HepG2 (cell line): ENCODE measurements around the gene LAMC3.

Source experiments
- EZH2 ChIP-seq: conservative IDR thresholded peaks from 2 replicates; pipeline ENCODE4 v1.6.1; 2012; ENCODE audit warnings: mild to moderate bottlenecking, low read depth, low read length, moderate library complexity
- KLF9 ChIP-seq: IDR thresholded peaks from 2 replicates; pipeline ENCODE4 v1.6.1; 2016; ENCODE audit warnings: low read depth
- SMAD1 ChIP-seq: sonication (generic); formaldehyde crosslinking; IDR thresholded peaks from 2 replicates; pipeline ENCODE4 v1.4.0; 2020; ENCODE audit warnings: missing genetic modification reagents, low read depth, mild to moderate bottlenecking, borderline replicate concordance
- YY1 ChIP-seq: IDR thresholded peaks from 2 replicates; pipeline ENCODE4 v1.6.1; 2011; ENCODE audit warnings: low read length, low read depth, moderate library complexity, mild to moderate bottlenecking; ENCODE audit not compliant: insufficient read depth, insufficient replicate concordance
- ZBTB49 ChIP-seq: sonication (generic); formaldehyde crosslinking; IDR thresholded peaks from 2 replicates; pipeline ENCODE4 v1.4.0; 2020; ENCODE audit warnings: missing genetic modification reagents, borderline replicate concordance
- ZNF616 ChIP-seq: sonication (generic); formaldehyde crosslinking; IDR thresholded peaks from 2 replicates; pipeline ENCODE4 v1.5.0; 2020; ENCODE audit warnings: low read depth, mild to moderate bottlenecking, missing genetic modification reagents
- ZNF792 ChIP-seq: IDR thresholded peaks from 2 replicates; pipeline ENCODE4 v1.6.1; 2016
- ZNF816 ChIP-seq: sonication (generic); formaldehyde crosslinking; IDR thresholded peaks from 2 replicates; pipeline ENCODE4 v1.8.0; 2022; ENCODE audit warnings: missing genetic modification reagents, mild to moderate bottlenecking, borderline replicate concordance
- TF ChIP-seq, protein P1 (sequence below): sonication (generic); formaldehyde crosslinking; IDR thresholded peaks from 2 replicates; pipeline ENCODE4 v1.5.0; 2020; ENCODE audit warnings: mild to moderate bottlenecking, missing genetic modification reagents, moderate library complexity

DNA sequence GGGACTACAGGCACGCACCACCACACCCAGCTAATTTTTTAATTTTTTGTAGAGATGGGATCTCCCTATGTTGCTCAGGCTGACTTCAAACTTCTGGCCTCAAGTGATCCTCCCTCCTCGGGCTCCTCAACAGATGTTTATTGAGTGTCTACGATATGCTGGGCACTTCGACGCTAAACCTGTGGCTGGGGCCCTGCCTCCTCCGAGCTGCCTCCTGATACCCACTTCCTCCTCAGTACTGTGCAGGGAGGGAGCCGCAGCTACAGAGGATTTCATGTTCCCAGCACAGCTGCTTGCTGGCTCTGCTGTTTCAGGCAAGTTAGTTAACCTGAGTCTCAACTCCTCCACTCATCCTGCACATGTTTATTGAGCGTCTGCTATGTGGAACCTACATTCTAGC is 97.0 kb downstream of the LAMC3 start:
- no peak for TF ChIP-seq SMAD1 (CRISPR knock-in tag)
- no peak for TF ChIP-seq ZBTB49 (CRISPR knock-in tag)
- TF ChIP-seq, protein P1, sequence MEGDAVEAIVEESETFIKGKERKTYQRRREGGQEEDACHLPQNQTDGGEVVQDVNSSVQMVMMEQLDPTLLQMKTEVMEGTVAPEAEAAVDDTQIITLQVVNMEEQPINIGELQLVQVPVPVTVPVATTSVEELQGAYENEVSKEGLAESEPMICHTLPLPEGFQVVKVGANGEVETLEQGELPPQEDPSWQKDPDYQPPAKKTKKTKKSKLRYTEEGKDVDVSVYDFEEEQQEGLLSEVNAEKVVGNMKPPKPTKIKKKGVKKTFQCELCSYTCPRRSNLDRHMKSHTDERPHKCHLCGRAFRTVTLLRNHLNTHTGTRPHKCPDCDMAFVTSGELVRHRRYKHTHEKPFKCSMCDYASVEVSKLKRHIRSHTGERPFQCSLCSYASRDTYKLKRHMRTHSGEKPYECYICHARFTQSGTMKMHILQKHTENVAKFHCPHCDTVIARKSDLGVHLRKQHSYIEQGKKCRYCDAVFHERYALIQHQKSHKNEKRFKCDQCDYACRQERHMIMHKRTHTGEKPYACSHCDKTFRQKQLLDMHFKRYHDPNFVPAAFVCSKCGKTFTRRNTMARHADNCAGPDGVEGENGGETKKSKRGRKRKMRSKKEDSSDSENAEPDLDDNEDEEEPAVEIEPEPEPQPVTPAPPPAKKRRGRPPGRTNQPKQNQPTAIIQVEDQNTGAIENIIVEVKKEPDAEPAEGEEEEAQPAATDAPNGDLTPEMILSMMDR, result no peak
- TF ChIP-seq EZH2, result no peak
- no peak for TF ChIP-seq ZNF792
- no peak for TF ChIP-seq ZNF816
- TF ChIP-seq YY1, result no peak
- no peak for TF ChIP-seq ZNF616
- no peak for TF ChIP-seq KLF9 (CRISPR knock-in tag)
